Measurements from ENCODE around the gene GARIN5A.

GARIN5A gene

DNA sequence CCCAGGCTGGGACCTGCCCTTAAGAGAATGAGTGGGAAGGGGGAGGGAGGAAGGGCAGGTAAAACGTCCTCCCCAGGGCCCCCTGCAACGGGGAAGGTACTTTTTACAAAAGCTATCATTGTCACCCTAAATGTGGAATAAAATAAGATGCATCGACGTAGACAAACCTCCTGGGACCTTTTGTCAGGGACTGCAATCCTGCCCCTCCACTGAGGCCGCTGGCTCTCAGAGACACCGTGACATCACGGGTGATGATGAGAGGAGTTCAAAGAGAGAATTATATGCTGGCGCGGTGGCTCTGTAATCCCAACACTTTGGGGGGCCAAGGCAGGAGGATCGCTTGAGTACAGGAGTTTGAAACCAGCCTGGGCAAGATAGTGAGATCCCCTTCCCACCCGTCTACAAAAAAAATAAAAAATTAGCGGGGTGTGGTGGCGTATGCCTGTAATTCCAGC lies 45.7 kb downstream of the GARIN5A start:
- Histone ChIP-seq H4K20me1 (ENCODE audit: insufficient read depth) (no peaks in the 10 kb centered on the region), H3K9ac (no peak overlapping the region), H2AFZ (ENCODE audit: low read depth) (peak overlapping the region; percentile 74; the same call in 1 of the 2 replicates), H3K4me3 (IDR thresholded peaks at IDR 0.05; ENCODE audit: insufficient read depth, low read depth, low read length) (no peak overlapping the region), H3K4me2 (peak overlapping the region; percentile 47; the same call in 1 of the 2 replicates), H3K79me2 (ENCODE audit: insufficient read depth, low read depth) (no peaks in the 10 kb centered on the region), H3K4me1 (ENCODE audit: low read depth, poor library complexity, severe bottlenecking) (peaks cover 23% of the 10 kb centered on the region), H3K27me3 (ENCODE audit: insufficient read depth, low read depth) (peaks cover 38% of the 10 kb centered on the region), H3K36me3 (ENCODE audit: insufficient read depth) (no peaks in the 10 kb centered on the region), H3K27ac (no peak overlapping the region)
- TF ChIP-seq, protein P1, sequence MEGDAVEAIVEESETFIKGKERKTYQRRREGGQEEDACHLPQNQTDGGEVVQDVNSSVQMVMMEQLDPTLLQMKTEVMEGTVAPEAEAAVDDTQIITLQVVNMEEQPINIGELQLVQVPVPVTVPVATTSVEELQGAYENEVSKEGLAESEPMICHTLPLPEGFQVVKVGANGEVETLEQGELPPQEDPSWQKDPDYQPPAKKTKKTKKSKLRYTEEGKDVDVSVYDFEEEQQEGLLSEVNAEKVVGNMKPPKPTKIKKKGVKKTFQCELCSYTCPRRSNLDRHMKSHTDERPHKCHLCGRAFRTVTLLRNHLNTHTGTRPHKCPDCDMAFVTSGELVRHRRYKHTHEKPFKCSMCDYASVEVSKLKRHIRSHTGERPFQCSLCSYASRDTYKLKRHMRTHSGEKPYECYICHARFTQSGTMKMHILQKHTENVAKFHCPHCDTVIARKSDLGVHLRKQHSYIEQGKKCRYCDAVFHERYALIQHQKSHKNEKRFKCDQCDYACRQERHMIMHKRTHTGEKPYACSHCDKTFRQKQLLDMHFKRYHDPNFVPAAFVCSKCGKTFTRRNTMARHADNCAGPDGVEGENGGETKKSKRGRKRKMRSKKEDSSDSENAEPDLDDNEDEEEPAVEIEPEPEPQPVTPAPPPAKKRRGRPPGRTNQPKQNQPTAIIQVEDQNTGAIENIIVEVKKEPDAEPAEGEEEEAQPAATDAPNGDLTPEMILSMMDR (conservative IDR thresholded peaks at IDR 0.05; ENCODE audit: low read depth, low read length), result no peak

DNA sequence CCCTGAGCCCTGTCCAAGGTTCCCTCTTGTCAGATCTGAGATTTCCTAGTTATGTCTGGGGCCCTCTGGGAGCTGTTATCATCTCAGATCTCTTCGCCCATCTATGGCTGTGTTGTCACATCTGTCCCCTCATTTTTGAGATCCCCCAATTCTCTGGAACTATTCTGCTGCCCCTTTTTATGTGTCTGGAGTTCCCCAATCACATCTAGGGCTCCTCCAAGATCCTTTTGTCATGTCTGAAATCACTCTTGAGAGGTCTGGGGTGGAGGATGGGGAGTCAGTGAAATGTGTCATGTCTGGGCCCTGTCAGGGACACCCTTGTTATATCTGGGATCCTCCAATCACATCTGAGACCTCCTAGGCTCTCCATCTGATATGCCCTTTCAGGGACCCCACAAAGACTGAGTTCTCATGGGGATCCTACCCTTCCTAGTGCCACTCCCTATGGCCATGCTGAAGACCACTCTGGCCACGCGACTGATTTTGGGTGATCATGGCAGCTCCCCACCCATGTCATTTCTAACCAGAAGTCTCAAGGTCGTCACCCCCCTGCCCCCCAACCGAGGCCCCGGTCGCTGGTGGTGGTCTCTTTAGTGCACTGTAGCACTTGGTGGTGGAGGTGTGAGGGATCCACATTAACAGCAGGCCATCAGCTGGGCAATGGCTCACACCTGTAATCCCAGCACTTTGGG lies 47.7 kb downstream of the GARIN5A start:
- no peak overlapping the region for H3K4me3 ChIP-seq (IDR thresholded peaks at IDR 0.05; ENCODE audit: insufficient read depth, low read depth, low read length)
- no peaks in the 10 kb centered on the region for H4K20me1 ChIP-seq (ENCODE audit: insufficient read depth)
- no peaks in the 10 kb centered on the region for H3K79me2 ChIP-seq (ENCODE audit: insufficient read depth, low read depth)
- peaks cover 14% of the 10 kb centered on the region for H3K4me1 ChIP-seq (ENCODE audit: low read depth, poor library complexity, severe bottlenecking)
- TF ChIP-seq, protein P1 (conservative IDR thresholded peaks at IDR 0.05; ENCODE audit: low read depth, low read length), result no peak
- no peak overlapping the region for H3K4me2 ChIP-seq
- no peak overlapping the region for H3K27ac ChIP-seq
- no peak overlapping the region for H2AFZ ChIP-seq (ENCODE audit: low read depth)
- no peaks in the 10 kb centered on the region for H3K36me3 ChIP-seq (ENCODE audit: insufficient read depth)
- H3K9ac ChIP-seq, result no peak overlapping the region
- peaks cover 29% of the 10 kb centered on the region for H3K27me3 ChIP-seq (ENCODE audit: insufficient read depth, low read depth)

DNA sequence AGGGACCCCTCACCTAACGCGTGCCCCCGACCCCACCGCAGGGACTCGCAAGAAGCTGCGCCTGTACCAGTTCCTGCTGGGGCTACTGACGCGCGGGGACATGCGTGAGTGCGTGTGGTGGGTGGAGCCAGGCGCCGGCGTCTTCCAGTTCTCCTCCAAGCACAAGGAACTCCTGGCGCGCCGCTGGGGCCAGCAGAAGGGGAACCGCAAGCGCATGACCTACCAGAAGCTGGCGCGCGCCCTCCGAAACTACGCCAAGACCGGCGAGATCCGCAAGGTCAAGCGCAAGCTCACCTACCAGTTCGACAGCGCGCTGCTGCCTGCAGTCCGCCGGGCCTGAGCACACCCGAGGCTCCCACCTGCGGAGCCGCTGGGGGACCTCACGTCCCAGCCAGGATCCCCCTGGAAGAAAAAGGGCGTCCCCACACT lies 48.6 kb downstream of the GARIN5A start:
- Histone ChIP-seq H3K79me2 (ENCODE audit: insufficient read depth, low read depth) (no peaks in the 10 kb centered on the region), H3K4me3 (IDR thresholded peaks at IDR 0.05; ENCODE audit: insufficient read depth, low read depth, low read length) (no peak overlapping the region), H3K27me3 (ENCODE audit: insufficient read depth, low read depth) (peaks cover 20% of the 10 kb centered on the region), H3K4me1 (ENCODE audit: low read depth, poor library complexity, severe bottlenecking) (peaks cover 12% of the 10 kb centered on the region), H2AFZ (ENCODE audit: low read depth) (no peak overlapping the region), H3K36me3 (ENCODE audit: insufficient read depth) (no peaks in the 10 kb centered on the region), H3K27ac (no peak overlapping the region), H3K9ac (no peak overlapping the region), H3K4me2 (no peak overlapping the region), H4K20me1 (ENCODE audit: insufficient read depth) (no peaks in the 10 kb centered on the region)
- TF ChIP-seq, protein P1 (conservative IDR thresholded peaks at IDR 0.05; ENCODE audit: low read depth, low read length), result no peak

DNA sequence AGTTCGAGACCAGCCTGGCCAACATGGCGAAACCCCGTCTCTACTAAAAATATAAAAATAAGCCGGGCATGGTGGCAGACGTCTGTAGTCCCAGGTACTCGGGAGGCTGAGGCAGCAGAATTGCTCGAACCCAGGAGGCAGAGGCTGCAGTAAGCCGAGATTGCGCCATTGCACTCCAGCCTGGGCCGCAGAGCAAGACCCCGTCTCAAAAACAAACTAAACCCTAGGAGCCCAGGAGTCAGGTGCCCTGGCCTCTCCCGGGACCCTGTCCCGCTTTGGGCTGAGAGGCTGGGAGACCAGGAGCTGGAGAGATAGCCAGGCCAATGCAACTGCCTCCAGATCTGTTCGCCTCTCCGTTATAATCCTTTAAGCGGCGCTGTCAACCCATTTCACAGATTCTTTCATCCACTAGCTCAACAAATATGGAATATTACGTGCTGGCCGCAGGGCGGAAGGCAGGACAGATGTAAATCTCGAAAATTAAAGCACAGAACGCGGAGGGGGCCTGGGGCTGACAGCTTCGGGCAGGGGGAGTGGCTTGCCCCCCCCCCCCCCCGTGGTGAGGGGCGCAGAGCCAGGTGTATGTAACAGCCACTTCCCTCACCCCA lies 49.2 kb downstream of the GARIN5A start:
- TF ChIP-seq, protein P1 (conservative IDR thresholded peaks at IDR 0.05; ENCODE audit: low read depth, low read length), result no peak
- no peaks in the 10 kb centered on the region for H3K79me2 ChIP-seq (ENCODE audit: insufficient read depth, low read depth)
- no peak overlapping the region for H2AFZ ChIP-seq (ENCODE audit: low read depth)
- no peak overlapping the region for H3K9ac ChIP-seq
- peaks cover 7% of the 10 kb centered on the region for H3K4me1 ChIP-seq (ENCODE audit: low read depth, poor library complexity, severe bottlenecking)
- H3K27me3 ChIP-seq (ENCODE audit: insufficient read depth, low read depth), result peaks cover 14% of the 10 kb centered on the region; the same call in 1 of the 2 replicates
- H4K20me1 ChIP-seq (ENCODE audit: insufficient read depth), result no peaks in the 10 kb centered on the region
- H3K4me3 ChIP-seq (IDR thresholded peaks at IDR 0.05; ENCODE audit: insufficient read depth, low read depth, low read length), result no peak overlapping the region
- H3K27ac ChIP-seq, result no peak overlapping the region
- H3K36me3 ChIP-seq (ENCODE audit: insufficient read depth), result no peaks in the 10 kb centered on the region
- no peak overlapping the region for H3K4me2 ChIP-seq

Data from KMS-11 (cell line).